HG02981 (cell line): Measurements from ENCODE around the gene NLRX1.
A peak's percentile ranks its signal among the peaks of the same experiment; 100 is the strongest.
"Not testable (repeated sequence)": the region's sequence is repeated elsewhere in the genome, so short reads cannot be mapped to it uniquely, and the experiment has no call there.

ENCODE experiments used
- ATAC-seq: cut with Tn5 transposase; IDR thresholded peaks from one replicate; pipeline ENCODE4 v1.9.1; 2021; ENCODE audit warnings: mild to moderate bottlenecking, moderate library complexity; ENCODE audit not compliant: unreplicated experiment

NLRX1 gene

DNA sequence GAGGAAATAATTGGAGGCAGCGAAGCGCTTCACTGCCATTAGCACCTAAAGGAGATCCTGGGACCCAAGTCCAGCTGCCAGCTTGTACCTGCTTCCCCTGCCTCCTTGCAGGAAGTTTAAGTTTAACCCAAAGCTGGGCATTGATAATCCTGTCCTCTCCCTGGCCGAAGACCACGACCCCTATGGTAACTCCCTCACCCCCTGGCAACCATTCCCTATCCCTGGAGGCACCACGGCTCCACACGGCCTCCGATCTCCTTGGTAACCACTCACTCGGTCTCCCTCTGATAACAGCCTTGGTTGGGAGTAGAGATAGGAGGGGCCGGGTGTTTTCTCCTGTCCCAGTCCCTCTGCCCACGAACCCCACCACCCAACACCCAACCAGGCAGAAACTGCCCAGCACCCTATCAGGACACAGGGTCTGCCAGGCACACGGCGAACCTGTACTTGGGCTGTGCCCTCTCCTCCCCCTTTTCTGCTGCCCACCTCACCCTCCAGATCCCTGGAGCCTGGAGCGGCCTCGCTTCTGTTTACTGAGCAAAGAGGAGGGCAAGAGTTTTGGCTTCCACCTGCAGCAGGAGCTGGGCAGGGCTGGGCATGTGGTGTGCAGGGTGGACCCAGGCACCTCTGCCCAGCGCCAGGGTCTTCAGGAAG, 17.6 kb downstream of the NLRX1 start:
- no peak for ATAC-seq

DNA sequence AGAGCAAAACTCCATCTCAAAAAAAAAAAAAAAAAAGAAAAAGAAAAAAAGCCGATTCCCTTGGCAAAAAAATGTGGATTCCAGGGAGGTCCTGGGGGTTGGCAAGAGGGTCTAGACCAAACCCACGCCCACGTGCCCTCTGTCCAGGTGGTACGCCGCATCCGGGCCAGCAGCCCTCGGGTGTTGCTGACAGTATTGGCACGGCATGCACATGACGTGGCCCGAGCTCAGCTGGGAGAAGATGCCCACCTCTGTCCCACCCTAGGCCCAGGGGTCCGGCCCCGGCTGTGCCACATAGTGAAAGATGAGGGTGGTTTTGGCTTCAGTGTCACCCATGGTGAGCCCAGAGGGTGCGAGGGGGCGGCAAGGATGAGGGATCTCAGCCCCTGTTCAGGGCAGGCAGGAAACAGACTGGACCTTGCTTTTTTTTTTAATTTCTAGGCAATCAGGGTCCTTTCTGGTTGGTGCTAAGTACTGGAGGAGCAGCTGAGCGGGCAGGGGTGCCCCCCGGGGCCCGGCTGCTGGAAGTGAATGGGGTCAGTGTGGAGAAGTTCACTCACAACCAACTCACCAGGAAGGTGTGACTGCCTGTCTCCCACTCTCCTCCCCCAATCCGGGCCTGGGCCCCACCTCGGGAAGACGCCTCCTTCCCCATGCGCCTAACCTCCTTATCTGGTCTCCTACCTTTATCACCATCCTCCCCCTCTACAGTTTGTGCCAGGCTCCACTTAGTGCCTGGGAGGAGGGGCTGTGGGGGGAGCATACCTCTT, 18.8 kb downstream of the NLRX1 start:
- no peak for ATAC-seq

DNA sequence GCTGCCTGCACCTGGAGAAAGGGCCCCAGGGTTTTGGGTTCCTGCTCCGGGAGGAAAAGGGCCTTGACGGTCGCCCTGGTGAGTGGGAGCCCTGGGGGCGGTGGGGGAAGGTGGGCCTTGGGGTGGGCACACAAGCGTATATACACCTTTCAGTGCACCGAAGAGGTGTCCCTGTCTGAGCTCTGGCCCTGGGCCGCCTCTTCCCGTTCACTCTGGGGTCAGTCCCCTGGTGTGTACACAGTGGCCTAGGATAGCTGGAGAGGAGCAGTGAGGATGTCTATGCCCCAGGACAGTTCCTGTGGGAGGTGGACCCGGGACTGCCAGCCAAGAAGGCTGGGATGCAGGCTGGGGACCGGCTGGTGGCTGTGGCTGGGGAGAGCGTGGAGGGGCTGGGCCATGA, 19.5 kb downstream of the NLRX1 start:
- no peak for ATAC-seq

DNA sequence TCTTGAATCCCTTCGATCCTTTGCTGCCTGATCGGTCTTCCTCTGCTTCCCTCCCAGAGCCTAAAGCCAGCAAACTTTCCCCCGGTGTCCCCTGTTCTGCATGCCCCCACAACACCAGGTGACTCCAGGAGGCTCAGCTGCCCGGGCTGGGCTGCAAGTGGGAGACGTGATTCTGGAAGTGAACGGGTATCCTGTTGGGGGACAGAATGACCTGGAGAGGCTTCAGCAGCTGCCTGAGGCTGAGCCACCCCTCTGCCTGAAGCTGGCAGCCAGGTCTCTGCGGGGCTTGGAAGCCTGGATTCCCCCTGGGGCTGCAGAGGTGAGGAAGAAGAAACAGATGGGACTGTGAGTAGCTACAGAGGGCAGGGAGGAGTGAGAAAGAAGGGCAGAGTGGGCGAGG, 20.4 kb downstream of the NLRX1 start:
- ATAC-seq: no peak

DNA sequence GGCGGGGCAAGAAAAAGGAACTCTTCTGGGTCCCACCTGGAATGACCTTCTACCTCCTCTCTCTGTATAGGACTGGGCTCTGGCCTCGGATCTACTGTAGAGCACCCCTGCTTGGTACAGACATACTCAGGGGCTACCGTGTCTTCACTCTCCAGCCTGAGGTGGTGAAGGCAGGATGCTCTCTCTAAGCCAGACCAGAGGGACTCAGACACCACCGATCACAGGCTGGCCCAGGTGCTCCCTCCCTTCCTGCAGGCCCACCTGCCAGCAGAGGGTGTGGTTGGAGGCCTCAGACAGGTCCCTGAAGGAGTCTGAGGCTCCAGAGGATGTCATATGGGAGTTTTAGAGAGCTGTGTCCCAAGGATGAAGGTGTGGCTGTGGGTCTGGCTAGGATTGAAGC, 20.9 kb downstream of the NLRX1 start:
- no peak for ATAC-seq

DNA sequence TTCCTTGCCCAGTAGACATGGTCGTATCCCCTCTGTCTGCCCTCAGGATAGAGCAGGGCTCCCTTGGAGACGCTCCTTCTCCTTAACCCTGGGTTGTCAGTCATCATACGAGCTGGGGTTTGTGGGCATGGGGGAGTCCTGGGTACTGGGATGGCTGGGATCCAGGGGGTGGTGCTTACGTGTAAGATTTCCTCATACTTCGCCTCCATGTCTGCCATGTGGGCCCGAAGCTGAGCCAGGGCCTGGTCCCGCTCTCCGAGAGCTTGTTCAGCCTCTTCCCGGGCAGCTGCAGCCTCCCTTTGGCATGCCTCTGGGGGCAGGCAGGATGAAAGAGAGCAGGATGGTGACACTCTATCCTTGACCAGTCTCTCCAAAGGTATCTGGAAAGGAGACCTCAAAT, 22.0 kb downstream of the NLRX1 start:
- no peak for ATAC-seq

DNA sequence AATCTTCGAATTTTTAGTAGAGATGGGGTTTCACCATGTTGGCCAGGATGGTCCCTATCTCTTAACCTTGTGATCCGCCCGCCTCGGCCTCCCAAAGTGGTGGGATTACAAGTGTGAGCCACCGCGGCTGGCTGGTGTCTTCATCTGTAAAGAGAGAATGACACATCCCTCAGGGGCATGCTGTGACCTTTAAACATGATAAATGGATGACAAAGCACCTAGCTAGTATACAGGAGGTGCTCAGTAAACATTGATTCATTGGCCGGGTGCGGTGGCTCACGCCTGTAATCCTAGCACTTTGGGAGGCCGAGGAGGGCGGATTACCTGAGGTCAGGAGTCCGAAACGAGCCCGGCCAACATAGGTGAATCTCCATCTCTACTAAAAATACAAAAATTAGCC, 22.7 kb downstream of the NLRX1 start:
- ATAC-seq: not testable (repeated sequence)

DNA sequence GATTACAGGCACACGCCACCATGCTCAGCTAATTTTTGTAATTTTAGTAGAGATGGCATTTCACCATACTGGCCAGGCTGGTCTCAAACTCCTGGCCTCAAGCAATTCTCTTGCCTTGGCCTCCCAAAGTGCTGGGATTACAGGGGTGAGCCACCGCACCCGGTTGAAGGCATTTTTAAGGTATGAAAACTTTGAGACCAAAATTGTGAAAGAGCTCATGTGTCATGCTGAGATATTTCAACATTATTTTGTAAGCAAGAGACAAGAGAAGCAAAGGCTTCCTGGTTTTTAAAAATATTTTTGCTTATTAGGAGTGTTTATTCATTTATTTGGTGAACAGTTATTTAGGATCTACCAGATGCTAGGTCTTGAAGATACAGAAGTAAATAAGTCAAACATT, 23.6 kb downstream of the NLRX1 start:
- no peak for ATAC-seq

DNA sequence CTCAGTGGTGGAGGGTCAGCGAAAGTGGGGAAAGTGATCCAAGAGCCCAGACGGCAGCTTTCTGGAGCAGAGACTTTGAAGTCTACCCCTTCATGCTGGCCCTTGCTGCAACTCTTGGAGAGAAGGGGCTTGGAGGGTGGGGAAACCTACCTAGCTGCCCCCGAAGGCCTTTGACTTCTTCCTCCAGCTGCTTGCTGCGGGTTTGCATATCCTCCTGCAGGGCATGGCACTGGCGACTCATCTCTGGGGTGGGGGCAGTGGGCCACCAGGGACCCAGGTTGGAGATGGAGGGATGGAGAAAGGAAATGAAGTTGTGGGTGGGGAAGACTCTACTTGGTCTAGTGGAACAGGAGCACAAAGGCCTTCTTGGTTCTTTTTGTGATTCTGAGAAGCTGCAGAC, 24.5 kb downstream of the NLRX1 start:
- no peak for ATAC-seq

DNA sequence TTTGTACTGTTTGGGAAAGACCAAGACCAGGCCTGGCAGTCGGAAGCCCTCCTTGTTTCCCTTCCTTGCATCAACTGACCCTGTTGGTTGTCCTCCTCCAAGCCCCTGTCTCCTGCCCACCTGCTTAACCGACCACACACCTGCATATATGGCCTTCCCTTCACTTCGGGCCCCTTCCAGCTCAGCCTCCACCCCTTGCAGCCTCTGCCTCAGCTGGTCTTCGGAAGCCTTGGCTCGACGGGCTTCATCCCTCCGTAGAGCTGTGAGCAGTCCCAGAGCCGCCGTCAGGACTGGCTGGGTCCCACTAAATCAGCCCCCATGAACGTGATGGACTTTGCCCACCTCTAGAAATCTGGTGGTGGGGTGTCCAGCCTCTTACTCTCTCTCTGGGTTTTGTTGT, 25.1 kb downstream of the NLRX1 start:
- ATAC-seq: no peak

DNA sequence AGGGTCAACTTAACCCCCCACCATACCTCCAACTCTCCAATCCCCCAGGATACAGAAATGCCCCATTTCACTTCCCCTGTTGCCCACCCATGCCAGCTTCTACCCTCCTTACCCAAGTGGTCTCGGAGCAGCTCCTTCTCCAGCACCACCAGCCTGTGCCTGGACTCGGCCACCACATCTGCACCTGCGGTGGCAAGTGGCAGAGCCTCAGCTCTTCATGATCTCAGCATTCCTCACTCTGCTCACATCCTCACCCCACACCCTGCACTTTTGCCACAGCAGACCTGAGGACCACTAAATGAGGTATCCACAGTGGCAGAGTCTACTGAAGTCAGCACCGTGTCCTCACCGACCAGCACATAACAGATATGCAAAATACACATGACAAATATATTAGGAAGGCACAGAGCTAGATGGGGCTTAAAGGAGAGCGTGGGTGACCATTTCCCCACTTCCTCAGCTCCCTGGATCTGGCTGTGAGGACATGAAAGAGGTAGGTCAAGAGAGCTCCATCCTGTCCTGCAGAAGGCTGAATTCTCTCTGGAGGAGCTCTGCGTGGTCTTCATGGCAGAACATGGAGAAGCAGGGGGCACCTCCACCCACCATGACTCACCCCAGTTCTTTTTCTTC, 26.4 kb downstream of the NLRX1 start:
- no peak for ATAC-seq

DNA sequence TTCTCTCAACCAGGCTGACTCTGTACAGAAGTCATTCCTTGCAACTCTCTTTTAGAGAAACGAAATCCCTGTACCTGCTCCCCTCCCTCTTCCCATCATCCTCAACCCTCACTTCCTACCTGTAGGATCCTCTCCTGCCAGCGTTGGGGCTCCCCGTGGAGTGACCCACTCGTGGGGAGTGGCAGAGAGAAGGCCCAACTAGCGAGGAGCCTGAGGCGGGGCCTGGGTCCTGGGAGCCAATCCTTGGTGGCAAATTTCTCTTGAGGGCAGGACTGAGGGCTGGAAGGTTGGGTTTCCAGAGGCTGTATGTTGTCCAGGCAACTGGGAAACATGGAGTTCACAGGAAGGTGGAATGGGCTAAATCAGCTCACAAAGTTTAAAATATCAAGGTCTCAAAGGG, 27.2 kb downstream of the NLRX1 start:
- ATAC-seq: no peak

DNA sequence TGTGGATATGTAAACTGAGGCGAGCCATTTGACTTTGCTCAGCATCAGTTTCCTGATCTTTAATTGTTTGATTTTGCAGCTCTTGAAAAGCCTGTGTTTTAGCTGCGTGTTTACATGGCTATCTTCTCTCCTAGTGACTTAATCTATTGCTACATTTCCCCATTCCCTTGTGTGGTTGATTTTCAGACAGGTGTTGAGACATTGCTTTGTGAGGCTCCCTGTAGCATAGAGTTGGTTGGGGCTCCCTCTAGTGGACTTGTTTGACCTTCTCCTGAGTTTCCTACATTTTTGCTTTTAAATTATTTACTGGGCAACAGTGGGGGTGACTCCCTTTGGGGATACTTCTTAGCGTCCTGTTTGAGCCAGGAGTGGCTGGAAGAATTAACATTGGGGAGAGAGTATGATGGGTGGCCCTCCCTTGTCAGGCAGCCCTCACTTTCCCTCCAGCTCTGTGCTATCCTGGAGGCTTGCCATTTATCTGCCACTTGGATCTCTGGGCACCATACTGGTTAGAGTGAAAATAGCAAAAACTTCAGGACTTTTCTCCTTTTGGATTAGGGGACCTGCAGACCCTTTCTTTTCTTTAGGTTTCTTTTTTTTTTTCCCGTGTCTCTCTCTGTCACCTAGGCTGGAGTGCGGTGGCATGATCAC, 28.4 kb downstream of the NLRX1 start:
- ATAC-seq: no peak

DNA sequence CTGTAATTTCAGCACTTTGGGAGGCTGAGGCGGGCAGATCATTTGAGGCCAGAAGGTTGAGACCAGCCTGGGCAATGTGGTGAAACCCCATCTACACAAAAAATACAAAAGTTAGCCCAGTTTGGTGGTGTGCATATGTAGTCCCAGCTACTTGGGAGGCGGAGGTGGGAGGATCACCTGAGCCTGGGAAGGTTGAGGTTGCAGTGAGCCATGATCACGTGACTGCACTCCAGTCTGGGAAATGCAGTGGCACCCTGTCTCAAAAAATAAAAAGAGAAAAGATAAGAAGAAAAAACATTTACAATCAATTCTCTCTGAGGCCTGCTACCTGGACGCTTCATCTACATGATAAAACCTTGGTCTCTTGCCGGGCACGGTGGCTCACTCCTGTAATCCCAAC, 30.4 kb downstream of the NLRX1 start:
- no peak for ATAC-seq

DNA sequence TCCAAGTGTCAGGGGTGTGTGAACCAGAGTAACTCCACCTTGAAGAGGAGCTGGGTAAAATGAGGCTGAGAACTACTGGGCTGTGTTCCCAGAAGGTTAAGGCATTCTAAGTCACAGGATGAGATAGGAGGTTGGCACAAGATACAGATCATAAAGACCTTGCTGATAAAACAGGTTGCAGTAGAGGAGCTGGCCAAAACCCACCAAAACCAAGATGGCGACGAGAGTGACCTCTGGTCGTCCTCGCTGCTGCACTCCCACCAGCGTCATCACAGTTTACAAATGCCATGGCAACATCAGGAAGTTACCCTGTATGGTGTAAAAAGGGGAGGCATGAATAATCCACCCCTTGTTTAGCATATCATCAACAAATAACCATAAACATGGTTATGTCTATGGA, 32.7 kb downstream of the NLRX1 start:
- not testable (repeated sequence) for ATAC-seq

DNA sequence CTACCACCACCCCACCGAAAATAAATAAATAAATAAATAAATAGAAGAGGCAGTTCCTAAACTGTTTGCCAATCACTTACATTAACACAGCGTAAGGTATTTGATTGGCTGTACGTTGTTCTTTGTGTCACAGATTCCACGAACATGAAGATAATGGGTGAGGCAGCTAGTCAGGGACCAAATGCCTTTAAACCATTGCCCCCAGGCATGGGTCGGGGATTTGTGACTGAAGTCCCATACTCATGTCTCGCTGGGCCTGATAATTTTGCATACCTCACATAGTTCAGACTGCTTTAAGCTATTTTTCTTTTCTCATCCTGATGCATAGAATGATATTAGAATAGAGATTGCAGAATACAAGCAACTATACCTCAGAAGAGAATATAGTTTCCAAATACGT, 34.0 kb downstream of the NLRX1 start:
- no peak for ATAC-seq

DNA sequence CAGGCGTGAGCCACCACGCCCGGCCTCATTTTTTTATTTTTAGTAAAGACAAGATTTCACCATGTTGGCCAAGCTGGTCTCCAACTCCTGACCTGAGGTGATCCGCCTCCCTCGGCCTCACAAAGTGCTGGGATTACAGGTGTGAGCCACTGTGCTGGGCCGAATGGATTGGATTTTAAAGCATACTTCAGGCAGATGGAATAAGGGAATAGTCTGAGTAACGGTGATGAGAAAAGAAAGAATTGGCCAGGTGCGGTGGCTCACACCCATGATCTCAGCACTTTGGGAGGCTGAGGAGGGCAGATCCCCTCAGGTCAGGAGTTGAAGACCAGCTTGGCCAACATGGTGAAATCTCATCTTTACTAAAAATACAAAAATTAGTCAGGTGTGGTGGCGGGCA, 35.5 kb downstream of the NLRX1 start:
- no peak for ATAC-seq

DNA sequence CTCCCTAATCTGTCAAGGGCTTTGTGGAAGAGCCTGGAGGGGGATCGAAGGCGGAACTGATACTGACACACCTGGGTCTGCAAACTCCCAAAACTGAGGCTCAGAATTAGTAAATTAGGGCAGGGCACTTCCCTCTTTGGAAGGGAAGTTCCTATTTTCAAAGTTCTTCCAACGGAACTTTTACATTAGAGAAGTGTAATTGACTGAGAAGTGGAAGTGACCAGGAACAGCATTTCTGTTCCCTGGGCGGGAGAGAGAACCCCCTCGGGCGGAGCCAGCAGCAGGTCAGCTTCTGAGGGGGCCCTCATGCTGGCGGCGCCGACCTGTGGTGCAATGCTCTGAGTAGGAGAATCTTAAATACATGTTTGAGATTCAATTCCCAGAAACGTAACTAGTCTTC, 36.6 kb downstream of the NLRX1 start:
- no peak for ATAC-seq

DNA sequence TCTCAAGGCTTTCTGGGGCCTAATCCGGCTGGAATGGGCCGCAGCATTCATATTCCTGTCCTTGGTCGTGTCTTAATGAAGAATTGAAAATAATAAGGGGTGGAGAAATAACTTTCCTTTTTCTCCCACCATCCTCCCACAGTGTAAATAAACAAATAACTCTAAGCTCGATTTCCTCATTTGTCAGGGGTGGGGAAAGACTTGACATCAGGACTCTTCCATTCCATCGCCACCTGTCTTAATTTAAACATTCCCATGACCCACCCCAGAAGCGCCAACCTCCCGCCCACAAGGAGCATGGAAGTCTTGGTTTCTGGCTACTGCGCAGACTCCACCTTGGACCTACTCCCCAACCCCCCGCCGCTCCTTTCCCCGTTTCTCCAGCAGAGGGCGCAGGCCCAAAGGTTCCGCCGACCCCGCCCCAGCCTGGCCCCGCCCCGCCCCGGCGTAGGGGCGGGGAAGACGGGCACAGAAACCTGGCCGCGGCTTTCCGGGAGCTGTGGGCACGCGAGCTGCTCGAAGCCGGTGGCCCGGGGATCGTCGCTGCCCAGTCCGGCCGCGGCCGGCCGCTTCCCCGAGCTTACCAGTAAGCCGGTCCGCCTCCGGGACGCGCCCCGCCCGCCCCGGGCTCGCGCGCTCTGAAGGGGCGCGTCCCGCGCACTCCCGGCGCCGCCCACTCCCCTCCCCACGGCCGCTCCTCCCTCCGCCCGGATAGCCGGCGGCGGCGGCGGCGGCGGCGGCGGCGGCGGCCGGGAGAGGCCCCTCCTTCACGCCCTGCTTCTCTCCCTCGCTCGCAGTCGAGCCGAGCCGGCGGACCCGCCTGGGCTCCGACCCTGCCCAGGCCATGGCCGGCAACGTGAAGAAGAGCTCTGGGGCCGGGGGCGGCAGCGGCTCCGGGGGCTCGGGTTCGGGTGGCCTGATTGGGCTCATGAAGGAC, 37.3 kb downstream of the NLRX1 start, which contains the start of gene CBL:
CBL (plus strand) TSS at position 766 of the 937 bp plus-strand sequence; CDS start at position 845, 79 bp downstream.
- peak; percentile 79 for ATAC-seq
